M059J (cell line): ENCODE data around the gene DUSP16. TPM values are rescaled to one million over a fixed set of nuclear protein-coding genes. Genes with fewer than 3 reads are reported as not detected.
A peak's percentile ranks its signal among the peaks of the same experiment; 100 is the strongest.
"Not testable (repeated sequence)": the region's sequence is repeated elsewhere in the genome, so short reads cannot be mapped to it uniquely, and the experiment has no call there.

Source experiments
- DNase-seq: peaks from one replicate; pipeline ENCODE4 v3.0.0-alpha.2; 2012; ENCODE audit warnings: low read depth
- total RNA-seq: library from RNA; depleted of rRNA; stranded (reverse); fragments of >200 nt; shearing (Covaris generic); gene quantifications from 2 replicates; pipeline ENCODE4 v1.2.3, GENCODE V29; 2014; rRNA removed

Gene DUSP16
- total RNA-seq = 11.1 and 13.3 TPM in 2 replicates

GRCh38 chr12:12562585-12563261, at the start of gene DUSP16:
Gene DUSP16, minus strand, starts transcription at chr12:12562863. Its CDS starts 41,765 bp downstream, at chr12:12521098.
- peak; percentile 96 for DNase-seq

DNA sequence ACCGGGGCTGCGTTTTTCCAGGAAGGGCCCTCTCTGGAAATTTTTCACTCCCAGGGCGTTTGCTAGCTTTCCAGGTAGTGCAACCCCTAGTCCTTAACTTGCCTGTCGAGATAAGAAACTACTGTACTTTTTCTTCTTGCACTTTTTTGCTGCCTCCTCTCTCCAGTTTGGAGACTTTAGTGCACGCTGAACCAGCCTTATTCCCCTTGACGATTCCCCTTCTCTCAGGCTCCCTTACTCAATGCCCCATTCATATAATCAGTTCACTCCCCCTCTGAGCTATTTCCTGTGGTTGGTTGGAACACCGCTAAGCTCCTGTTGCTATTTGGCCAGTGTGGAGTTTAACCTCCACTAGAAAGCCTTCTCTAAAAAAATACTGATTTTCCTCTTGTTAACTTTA, 49.7 kb upstream of the DUSP16 start:
- peak; percentile 75 for DNase-seq

DNA sequence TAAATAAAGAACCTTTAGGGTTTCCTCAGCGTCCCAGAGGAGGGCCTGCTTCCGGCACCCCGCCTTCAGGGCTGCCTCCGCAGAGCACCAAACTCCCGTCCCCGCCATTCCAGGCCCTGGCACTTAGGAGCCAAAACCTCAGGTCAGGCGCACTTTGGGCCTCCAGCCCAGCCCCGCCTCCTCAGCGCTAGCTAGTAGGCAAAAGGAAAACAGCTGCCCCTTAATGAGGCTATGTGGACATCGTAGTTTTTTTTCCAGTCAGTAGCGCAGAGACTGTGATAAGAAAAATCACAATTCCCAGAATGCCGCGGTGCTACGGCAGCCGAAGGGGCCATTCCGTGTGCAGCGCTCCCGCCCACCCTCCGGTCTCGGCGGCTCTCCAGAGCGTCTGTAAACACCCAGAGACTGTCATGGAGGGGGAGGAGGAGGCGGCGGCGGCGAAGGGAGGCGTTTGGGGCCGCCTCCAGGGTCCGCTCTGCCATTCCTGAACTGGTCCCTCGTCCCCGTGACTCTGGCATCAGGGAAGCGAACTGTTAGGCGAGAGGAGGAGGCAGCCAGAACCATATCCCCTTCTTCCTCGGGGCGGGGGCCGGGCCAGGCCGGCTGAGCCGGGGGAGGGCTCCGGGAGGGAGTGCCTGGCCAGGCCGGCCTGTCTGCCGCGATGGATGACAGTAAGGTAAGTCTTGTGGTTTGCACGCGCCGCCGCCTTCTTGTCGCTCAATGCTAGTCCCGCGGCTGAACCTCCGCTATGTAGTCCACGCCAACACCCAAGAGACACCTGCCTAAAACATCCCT, 49.0 kb upstream of the DUSP16 start, which contains the start of gene CREBL2:
Gene CREBL2, plus strand, starts transcription at position 365 of the 795 bp plus-strand sequence. Its CDS starts 297 bp downstream, at position 662.
- DNase-seq = peak; percentile 96

DNA sequence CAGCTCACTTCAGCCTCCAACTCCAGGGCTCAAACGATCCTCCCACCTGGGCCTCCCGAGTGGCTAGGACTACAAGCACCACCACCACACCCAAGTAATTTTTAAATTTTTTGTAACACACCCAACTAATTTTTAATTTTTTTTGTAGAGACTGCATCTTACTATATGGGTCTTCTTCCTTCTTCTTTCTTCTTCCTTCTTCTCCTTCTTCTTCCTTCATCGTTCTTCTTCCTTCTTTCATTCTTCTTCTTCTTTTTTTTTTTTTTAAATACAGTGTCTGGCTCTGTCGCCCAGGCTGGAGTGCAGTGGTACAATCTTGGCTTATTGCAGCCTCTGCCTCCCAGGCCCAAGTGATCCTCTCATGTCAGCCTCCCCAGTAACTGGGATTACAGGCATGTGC, 48.0 kb upstream of the DUSP16 start:
- DNase-seq = no peak

DNA sequence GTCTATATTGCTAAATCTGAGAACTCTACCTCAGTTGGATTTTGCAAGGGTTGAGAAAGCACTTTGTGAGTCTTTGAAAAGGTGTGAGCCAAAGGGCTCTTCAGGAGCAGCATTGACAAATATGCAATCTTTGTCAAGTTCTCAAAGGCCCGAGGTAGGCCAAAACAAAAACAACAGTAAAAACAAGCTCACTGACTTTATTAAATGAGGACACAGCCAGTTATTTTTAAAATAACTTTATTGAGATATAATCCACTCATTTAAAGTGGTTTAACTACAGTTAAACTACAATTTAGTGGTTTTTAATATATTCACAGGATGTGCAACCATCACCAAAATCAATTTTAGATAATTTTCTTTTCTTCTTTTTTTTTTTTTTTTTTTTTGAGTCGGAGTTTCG, 47.0 kb upstream of the DUSP16 start:
- no peak for DNase-seq

GRCh38 chr12:12608557-12608957, 45.9 kb upstream of the DUSP16 start:
- DNase-seq = peak; percentile 51

DNA sequence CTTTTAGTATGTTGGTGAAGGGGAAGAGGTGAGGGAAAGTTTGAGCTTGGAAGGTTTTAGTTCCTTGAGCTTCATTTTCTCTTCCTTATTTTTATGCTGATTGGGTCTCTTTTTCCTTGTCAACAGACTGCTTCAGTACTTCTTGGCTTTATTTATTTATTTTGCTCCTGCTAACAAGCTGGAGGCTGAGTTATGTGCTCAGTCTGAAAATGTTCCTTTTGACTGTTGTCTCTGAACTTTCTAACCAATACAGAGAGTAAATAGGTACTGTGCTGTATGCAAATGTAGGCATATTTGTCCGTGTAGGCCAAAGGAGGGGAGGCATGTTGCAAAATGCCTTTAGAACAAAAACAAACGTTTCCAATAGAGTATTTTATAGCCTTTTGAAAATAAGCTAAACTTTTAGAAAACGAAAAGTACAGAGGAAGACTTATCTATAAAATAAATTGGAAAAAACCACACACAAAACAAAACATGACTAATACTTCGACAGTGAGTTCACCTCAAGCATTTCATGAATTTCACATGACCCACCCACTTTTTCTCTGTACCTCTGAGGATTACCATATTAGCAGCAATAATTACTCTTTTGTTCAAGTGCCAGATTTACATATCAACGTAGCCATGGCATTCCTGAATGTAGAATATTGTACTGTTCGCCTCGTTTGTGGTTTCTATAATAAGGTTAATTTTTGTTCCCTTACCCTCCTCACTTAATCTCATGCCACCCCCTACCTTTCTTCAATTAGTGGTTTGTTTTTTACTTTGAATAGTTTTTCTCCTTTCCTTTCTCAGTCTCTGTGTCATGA, 44.3 kb upstream of the DUSP16 start:
- peak; percentile 83 for DNase-seq

DNA sequence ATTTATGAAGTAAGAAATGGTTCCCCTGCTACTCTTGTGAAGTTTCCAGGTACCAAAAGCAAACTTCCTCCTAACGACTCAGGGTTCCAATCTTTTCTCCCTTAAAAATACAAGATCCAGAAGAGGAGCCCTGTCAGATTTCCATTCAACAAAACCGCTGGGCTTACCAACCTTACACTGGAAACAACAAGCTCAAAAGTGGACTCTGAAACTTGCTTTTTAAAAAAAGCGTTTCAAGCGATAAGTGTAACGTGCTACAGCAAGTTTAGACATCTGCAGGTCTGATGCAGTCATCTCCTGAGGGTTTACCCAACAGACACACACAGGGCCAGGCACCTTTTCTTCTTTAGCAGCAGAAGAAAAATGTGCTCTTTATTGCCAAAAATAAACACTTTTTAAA, 42.1 kb upstream of the DUSP16 start:
- DNase-seq = no peak

DNA sequence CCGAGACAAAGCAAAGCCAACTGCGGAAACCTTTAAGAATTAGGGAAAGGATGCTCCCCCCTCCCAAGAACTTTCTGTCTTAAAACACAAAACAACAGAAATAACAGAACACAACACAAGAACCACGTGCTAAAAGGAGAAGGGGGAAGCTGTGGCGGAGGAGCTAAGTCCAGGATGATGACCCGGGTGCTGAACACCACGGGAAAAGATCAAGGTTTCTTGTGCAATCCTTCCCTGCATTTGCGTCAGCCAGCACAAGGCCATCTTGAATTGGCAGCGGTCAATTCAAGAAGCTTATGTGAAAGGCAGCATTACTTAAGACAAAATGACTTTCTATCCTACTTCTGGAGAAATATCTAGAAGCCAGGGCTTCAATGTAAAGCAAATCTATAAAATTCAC, 38.0 kb upstream of the DUSP16 start:
- DNase-seq = no peak

DNA sequence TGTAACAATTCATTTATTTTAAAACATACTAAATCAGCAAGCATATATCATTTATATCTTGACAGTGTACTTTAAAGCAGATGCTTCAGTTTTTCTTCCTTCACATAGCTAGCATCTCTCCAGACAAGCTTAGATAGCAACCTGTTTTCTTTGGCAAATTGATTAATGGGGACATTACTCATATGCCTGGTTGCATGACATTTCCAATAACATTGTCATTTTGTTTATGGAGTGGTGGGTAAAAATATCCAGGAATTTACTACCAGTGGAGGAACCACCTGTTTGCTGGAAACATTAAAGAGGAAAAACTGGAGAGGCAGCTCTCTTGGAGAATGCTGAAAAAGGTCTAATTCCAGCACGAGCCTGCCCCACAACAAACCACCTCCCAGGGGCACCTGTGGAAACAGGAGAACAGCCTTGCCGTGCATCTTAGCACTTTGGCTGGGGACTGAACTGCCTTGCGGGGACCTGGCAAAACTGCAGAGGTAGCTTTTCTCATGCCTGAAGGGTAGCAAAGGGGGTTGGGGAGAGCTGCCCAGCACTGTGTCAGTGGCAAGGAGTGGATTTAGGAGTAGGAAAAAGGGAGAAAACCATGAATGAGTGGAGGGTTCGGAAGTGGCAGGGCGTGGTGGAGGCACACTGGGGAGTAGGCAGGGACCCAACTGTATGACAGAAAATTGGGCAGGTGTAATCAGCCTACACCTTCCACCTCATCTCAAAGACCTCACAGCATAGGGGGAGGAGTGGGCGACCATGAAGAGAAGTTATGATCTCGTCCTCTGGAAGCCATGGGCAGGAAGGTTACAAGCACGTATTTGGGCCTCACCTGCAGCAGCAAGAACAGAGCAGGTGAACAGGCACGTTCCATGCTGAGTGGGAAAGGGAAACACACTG, 37.3 kb upstream of the DUSP16 start:
- no peak for DNase-seq

GRCh38 chr12:12598864-12599263, 36.2 kb upstream of the DUSP16 start:
- DNase-seq = no peak

DNA sequence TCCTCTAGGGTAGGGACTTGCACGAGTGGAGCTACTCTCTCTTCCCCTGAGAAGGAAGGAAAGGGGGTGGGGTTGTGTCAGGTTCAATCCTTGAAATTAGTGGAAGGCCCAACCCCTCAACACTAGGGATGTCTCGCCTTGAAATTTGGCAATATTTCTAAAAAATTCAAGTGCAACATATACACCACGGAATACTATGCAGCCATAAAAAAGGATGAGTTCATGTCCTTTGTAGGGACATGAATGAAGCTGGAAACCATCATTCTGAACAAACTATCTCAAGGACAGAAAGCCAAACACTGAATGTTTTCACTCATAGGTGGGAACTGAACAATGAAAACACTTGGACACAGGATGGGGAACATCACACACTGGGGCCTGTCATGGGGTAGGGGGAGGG, 33.9 kb upstream of the DUSP16 start:
- not testable (repeated sequence) for DNase-seq

- DNase-seq = not testable (repeated sequence)
Measured at GRCh38 chr12:12595929-12596328, 33.3 kb upstream of the DUSP16 start.

GRCh38 chr12:12592930-12593329, 30.3 kb upstream of the DUSP16 start:
- DNase-seq = peak; percentile 83

DNA sequence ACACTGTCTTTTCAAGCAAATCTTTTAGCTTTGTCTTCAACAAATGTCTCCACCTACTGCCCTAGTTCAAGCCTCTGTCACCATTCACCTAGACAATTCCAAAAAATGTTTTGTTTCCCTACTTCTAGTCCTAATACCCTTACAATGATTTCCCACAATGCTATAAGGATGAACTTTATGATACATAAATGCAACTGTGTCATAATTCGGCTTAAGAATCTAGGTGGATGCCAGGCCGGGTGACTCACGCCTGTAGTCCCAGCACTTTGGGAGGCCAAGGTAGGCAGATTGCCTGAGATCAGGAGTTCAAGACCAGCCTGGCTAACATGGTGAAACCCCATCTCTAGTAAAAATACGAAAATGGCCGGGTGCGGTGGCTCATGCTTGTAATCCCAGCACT, 28.3 kb upstream of the DUSP16 start:
- no peak for DNase-seq

- not testable (repeated sequence) for DNase-seq
Measured at GRCh38 chr12:12588436-12588835, 25.8 kb upstream of the DUSP16 start.

DNA sequence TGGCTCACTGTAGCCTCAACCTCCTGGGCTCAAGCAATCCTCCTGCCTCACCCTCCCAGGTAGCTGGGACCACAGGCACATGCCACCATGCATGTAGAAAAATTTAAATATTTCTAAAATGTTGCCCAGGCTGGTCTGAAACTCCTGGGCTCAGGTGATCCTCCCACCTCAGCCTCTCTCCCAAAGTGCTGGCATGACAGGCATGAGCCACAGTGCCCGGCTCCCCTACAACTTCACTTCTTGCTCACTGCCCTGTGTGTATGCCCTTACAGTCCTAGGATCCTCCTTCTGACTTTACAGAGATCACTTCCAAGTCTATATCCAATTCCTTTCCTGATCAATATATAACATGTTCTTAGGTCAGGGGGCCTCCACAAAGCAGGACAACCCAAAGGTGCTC, 25.2 kb upstream of the DUSP16 start:
- no peak for DNase-seq

DNA sequence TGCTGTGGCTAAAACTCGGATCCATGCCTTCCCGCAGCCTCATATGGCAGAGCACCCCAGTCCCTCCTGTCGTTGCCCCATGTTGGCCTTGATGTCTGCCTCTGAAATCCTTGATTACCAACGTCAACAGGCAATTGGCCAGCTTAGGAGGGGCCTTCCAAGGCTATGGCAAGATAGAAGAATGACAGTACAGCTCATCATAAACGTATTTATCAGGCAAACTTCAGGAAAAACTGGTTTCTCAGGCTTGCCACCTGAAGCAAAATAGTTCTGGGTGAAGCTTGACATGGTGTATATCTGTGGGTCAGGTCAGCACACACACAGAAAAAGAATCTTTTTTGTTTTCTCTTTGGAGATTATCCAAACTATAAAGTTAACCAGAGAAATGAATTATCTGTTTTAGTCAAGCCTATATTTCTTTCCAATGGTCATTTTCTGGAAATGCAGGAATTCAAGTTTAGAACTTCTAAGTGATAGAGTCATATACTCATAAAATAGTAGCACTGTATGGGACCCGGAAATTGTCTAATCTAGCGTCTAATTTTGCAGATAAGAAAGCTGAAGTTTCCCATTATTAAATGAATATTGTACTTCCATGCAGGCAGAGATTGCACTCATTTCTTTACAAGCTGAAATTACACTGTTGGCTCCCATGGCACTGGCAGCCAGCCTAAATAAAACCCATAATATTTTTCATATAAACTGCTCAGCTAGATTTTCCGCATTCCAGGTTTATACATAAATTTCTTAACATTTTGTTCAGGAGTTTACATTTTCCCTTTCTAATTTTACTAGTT, 24.4 kb upstream of the DUSP16 start:
- no peak for DNase-seq

DNA sequence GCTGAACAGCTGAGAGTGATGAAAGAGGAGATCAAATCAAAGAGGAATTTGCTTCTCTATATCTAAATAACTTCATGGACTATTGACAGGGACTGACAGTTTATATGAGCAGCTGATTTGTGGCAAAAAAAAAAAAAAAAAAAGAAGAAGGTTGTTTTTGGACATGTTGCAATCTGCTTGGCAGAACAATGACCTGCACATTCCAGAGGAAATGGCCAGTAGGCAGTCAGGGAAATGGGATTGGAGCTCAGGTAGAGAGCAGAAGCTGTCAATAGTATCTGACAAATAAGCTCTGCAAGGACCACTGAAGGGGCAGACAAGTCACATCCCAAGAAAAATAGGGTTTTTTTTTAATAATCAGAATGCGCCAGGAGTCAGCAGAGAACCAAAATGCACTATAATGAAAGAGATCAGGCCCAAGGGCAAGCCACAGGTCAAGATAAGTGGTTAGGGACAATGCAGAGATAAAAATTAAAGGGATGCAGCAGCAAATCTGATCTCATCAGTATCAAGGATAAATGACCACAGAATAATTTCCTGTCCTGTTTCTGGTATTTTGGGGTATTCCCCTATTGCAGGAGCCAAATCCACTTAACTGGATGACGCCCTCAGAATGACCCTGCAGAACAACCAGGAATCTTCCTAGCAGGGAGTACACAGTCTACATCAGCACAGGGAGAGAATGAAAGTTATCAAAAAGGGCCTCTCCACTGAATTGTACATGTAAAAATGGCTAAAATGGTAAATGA, 22.6 kb upstream of the DUSP16 start:
- DNase-seq = peak; percentile 47
